Brain pericyte (primary cell): ENCODE results near the gene BRD4.

ENCODE experiments used
- DNase-seq: peaks from one replicate; pipeline ENCODE4 v3.0.0-alpha.2; 2012; ENCODE audit warnings: low read depth, low spot score

BRD4 gene

GRCh38 chr19:15289673-15290072, 42.7 kb downstream of the BRD4 start:
- no peak for DNase-seq

GRCh38 chr19:15288146-15288963, 44.0 kb downstream of the BRD4 start:
- DNase-seq: no peak

- DNase-seq: no peak
Observed at GRCh38 chr19:15287496-15287895, 44.8 kb downstream of the BRD4 start.

- DNase-seq: no peak
Observed at GRCh38 chr19:15286688-15287365, 45.5 kb downstream of the BRD4 start.

GRCh38 chr19:15285896-15286591, 46.3 kb downstream of the BRD4 start:
- DNase-seq: no peak

- DNase-seq: no peak
Observed at GRCh38 chr19:15284896-15285295, 47.4 kb downstream of the BRD4 start.

- no peak for DNase-seq
Observed at GRCh38 chr19:15284091-15284490, 48.2 kb downstream of the BRD4 start.

- no peak for DNase-seq
Observed at GRCh38 chr19:15283141-15283883, 49.0 kb downstream of the BRD4 start.

- no peak for DNase-seq
Observed at GRCh38 chr19:15282311-15282705, 50.0 kb downstream of the BRD4 start.

GRCh38 chr19:15280915-15281683, 51.2 kb downstream of the BRD4 start:
- no peak for DNase-seq

- DNase-seq: no peak
Observed at GRCh38 chr19:15280048-15280725, 52.2 kb downstream of the BRD4 start.

- DNase-seq: no peak
Observed at GRCh38 chr19:15279326-15279904, 52.9 kb downstream of the BRD4 start.

GRCh38 chr19:15276620-15277215, 55.6 kb downstream of the BRD4 start:
- no peak for DNase-seq

GRCh38 chr19:15274477-15274876, 57.9 kb downstream of the BRD4 start:
- DNase-seq: no peak

- no peak for DNase-seq
Observed at GRCh38 chr19:15269806-15270205, 62.5 kb downstream of the BRD4 start.

- no peak for DNase-seq
Observed at GRCh38 chr19:15268928-15269253, 63.4 kb downstream of the BRD4 start.

- no peak for DNase-seq
Observed at GRCh38 chr19:15268192-15268927, 64.0 kb downstream of the BRD4 start.

- DNase-seq: no peak
Observed at GRCh38 chr19:15266683-15267082, 65.7 kb downstream of the BRD4 start.

- DNase-seq: peak; percentile 99
Observed at GRCh38 chr19:15265850-15266248, 66.5 kb downstream of the BRD4 start.
